ENCODE data around the gene L3MBTL1.
"Not testable (repeated sequence)": the region's sequence is repeated elsewhere in the genome, so short reads cannot be mapped to it uniquely, and the experiment has no call there.

L3MBTL1 gene

GRCh38 chr20:43477619-43478018, 29.9 kb upstream of the L3MBTL1 start:
- H3K36me3 ChIP-seq = no peaks in the 10 kb centered on the region
- H3K27me3 ChIP-seq = no peaks in the 10 kb centered on the region
- no peak overlapping the region for H3K27ac ChIP-seq
- H3K9me3 ChIP-seq = no peaks in the 10 kb centered on the region
- intact Hi-C loops (cut with DNase I; ENCODE audit: low total_unique reads) = no loop called here
- no peak for DNase-seq
- no peak for TF ChIP-seq CTCF (IDR thresholded peaks at IDR 0.05)
- no peak overlapping the region for H3K4me3 ChIP-seq
- peaks cover 0 to 8% (median 0%) of the 10 kb centered on the region in 4 donors for H3K4me1 ChIP-seq

GRCh38 chr20:43490038-43490437, 17.5 kb upstream of the L3MBTL1 start:
- no peak for TF ChIP-seq CTCF (IDR thresholded peaks at IDR 0.05)
- DNase-seq = no peak
- Histone ChIP-seq H3K4me3 (no peak overlapping the region), H3K36me3 (no peaks in the 10 kb centered on the region), H3K9me3 (peaks cover 0 to 3% (median 0%) of the 10 kb centered on the region in 3 donors), H3K4me1 (no peaks in the 10 kb centered on the region), H3K27ac (no peak overlapping the region), H3K27me3 (no peaks in the 10 kb centered on the region)
- intact Hi-C loops (cut with DNase I; ENCODE audit: low total_unique reads) = no loop called here

- intact Hi-C loops (cut with DNase I; ENCODE audit: low total_unique reads) = no loop called here
- no peaks in the 10 kb centered on the region for H3K27me3 ChIP-seq
- H3K4me3 ChIP-seq = no peak overlapping the region
- H3K36me3 ChIP-seq = no peaks in the 10 kb centered on the region
- H3K27ac ChIP-seq = no peak overlapping the region
- H3K4me1 ChIP-seq = no peaks in the 10 kb centered on the region
- DNase-seq = no peak
- H3K9me3 ChIP-seq = no peaks in the 10 kb centered on the region
- no peak for TF ChIP-seq CTCF (IDR thresholded peaks at IDR 0.05)
Observed at GRCh38 chr20:43492101-43492500, 15.4 kb upstream of the L3MBTL1 start.

GRCh38 chr20:43495388-43495787, 12.1 kb upstream of the L3MBTL1 start:
- no peak overlapping the region for H3K4me3 ChIP-seq
- no peaks in the 10 kb centered on the region for H3K27me3 ChIP-seq
- H3K36me3 ChIP-seq = no peaks in the 10 kb centered on the region
- H3K9me3 ChIP-seq = peaks cover 0 to 5% (median 3%) of the 10 kb centered on the region in 3 donors
- H3K27ac ChIP-seq = no peak overlapping the region
- H3K4me1 ChIP-seq = no peaks in the 10 kb centered on the region
- no peak for DNase-seq
- intact Hi-C loops (cut with DNase I; ENCODE audit: low total_unique reads) = no loop called here
- TF ChIP-seq CTCF (IDR thresholded peaks at IDR 0.05) = no peak

- H3K27me3 ChIP-seq; DNase-seq; H3K4me1 ChIP-seq; intact Hi-C loops (cut with DNase I; ENCODE audit: low total_unique reads); H3K4me3 ChIP-seq; H3K27ac ChIP-seq; H3K36me3 ChIP-seq; H3K9me3 ChIP-seq: not testable (repeated sequence)
Observed at GRCh38 chr20:43502021-43502420, 5.5 kb upstream of the L3MBTL1 start.

GRCh38 chr20:43506238-43506637, 1.3 kb upstream of the L3MBTL1 start:
- Histone ChIP-seq H3K36me3 (no peaks in the 10 kb centered on the region), H3K27ac (no peak overlapping the region), H3K9me3 (peaks cover 0 to 4% (median 0%) of the 10 kb centered on the region in 3 donors), H3K4me3 (no peak overlapping the region), H3K4me1 (peaks cover 0 to 16% (median 9%) of the 10 kb centered on the region in 4 donors), H3K27me3 (peaks cover 0 to 20% of the 10 kb centered on the region in 2 donors)
- intact Hi-C loops (cut with DNase I; ENCODE audit: low total_unique reads) = loop anchor here (5.0 kb wide), 1 partner anchor 54 kb away; no protein-coding TSS in a partner anchor
- no peak for DNase-seq
- no peak for TF ChIP-seq CTCF (IDR thresholded peaks at IDR 0.05)

Data from tibial artery (tissue), 4 donors.